ENCODE results near the gene ZNF311.
A peak's percentile ranks its signal among the peaks of the same experiment; 100 is the strongest.

DNA sequence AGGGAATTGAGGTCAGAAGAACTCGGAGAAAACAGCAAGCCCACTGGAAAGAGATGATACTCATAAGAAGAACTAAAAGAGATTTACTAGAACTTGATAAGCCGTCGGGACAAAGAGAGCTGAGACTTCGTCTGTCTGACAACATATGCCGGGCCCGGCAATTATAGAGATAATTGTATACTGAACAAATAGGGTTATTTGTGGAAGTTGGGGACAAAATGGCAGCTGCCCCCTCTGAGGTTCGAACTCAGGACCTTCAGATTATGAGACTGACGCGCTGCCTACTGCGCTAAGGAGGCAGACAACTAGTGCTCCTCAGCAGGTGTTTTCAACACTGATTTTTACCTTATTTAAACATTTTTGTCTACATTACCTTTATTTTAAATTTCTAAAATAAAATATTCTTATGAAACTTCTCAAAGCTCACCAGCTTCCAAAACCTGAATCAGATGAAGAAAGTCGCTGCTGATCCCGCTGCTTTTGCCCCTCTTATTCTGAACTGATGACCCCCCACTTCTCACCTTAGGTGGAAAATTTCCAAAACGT is 52.0 kb downstream of the ZNF311 start:
- peak; percentile 68 for TF ChIP-seq PRPF4 (IDR thresholded peaks at IDR 0.05; ENCODE audit: low read depth, low read length, poor library complexity, severe bottlenecking)
- TF ChIP-seq NR3C1 (CRISPR knock-in tag; IDR thresholded peaks at IDR 0.05) = no peak
